GM12892 (cell line): ENCODE measurements around the gene KLHL13.

Source experiments
- DNase-seq: peaks from one replicate; pipeline ENCODE4 v3.0.0; 2011; ENCODE audit not compliant: insufficient read length
- FAIRE-seq: peaks from 2 replicates; lab custom pipeline; 2011; peaks lifted over from hg19 to GRCh38; lab: Jason Lieb, UNC
- POLR2A ChIP-seq: IDR thresholded peaks from 2 replicates; pipeline ENCODE4 v1.6.1; 2011; ENCODE audit warnings: low read depth, low read length, control low read depth
- POLR2AphosphoS5 ChIP-seq: IDR thresholded peaks from 2 replicates; pipeline ENCODE4 v1.6.1; 2011; ENCODE audit warnings: low read depth, low read length, control low read depth
- TAF1 ChIP-seq: IDR thresholded peaks from 2 replicates; pipeline ENCODE4 v1.6.1; 2011; ENCODE audit warnings: low read depth, mild to moderate bottlenecking, control low read depth, low read length, borderline replicate concordance

KLHL13 gene

DNA sequence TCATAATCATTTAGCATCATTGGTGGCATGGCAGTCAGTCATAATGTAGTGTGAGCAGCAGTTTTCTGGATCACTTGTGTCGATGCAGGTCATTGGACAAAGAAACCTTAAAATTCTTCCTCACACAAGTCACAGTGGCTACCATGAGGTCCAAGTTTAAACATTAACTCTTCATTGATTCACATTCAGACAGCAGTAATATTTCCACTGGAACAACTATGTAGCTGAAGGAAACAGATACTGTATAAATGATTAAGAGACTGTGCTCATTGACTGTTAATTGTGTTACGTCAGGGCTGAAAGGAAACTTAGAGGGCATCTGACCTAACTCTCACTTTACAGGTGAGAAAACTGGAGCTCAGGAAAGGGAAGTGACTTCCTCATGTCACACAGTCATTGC, 261.8 kb downstream of the KLHL13 start:
- DNase-seq (no peak), FAIRE-seq (no peak)
- TF ChIP-seq TAF1 (no peak), POLR2A (no peak), POLR2AphosphoS5 (no peak)

DNA sequence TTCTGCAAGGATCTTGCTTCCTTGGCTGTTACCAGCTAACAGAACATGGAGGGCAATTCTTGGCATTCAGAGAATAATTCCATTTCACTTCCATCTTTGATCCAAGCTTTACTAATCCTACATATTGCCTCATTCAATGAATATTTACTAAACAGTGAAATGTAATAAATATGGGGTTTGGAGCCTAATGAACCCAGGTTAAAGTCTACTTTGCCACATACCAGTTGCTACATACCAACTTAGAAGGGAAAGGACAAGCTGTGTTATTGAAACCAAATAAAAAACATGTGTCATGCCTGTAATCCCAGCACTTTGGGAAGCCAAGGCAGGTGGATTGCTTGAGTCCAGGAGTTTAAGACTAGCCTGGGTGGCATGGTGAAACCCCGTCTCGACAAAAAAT, 265.6 kb downstream of the KLHL13 start:
- no peak for TF ChIP-seq TAF1
- TF ChIP-seq POLR2A = no peak
- FAIRE-seq (no peak), DNase-seq (no peak)
